HPDE6-E6E7 (cell line): ENCODE results near the gene RETSAT.
"Not testable (repeated sequence)": the region's sequence is repeated elsewhere in the genome, so short reads cannot be mapped to it uniquely, and the experiment has no call there.

Source experiments
- DNase-seq: peaks from one replicate; pipeline ENCODE4 v3.0.0; 2011; ENCODE audit warnings: missing footprints; ENCODE audit errors: extremely low spot score

The RETSAT gene

DNA sequence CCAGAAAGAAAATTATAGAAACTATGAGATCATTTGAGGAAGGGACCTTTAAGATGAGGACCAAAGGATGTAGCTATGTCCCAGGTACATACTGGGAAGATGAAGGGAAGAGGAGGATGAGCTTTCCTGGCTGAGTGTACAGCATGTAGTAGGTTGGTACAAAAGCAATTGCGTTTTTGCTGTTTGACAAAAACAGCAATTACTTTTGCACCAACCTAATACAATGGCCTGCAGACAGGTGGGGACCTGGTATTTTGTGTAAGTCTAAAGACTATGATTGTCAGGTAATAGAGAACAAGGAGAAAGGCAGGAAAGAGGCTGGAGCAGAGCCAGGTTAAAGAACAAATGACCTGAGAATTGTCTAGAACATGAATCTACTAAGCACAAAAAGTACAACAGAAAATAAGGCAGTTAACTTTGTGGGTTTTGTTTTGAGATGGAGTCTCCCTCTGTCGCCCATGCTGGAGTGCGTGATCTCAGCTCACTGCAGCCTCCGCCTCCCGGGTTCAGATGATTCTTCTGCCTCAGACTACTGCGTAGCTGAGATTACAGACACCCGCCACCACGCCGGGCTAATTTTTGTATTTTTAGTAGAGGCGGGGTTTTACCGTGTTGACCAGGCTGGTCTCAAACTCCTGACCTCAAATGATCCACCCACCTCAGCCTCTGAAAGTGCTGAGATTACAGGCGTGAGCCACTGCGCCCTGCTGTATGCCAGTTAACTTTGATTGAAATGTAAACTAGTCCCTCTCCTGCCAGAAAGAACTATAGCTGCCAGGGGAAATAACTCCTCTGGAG is 23.3 kb downstream of the RETSAT start:
- no peak for DNase-seq

DNA sequence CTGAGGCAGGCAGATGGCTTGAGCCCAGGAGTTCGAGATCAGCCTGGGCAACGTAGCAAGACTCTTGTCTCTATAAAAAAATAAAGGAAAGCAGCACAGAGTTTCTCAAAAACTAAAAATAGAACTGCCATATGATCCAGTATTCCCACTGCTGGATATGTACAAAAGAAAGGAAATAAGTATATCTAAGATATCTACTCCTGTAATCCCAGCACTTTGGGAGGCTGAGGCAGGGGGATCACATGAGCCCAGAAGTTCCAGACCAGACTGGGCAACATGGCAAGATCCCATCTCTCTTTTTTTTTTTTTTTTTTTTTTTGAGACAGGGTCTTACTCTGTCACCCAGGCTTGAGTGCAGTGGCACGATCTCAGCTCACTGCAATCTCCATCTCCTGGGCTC is 24.6 kb downstream of the RETSAT start:
- DNase-seq = not testable (repeated sequence)

DNA sequence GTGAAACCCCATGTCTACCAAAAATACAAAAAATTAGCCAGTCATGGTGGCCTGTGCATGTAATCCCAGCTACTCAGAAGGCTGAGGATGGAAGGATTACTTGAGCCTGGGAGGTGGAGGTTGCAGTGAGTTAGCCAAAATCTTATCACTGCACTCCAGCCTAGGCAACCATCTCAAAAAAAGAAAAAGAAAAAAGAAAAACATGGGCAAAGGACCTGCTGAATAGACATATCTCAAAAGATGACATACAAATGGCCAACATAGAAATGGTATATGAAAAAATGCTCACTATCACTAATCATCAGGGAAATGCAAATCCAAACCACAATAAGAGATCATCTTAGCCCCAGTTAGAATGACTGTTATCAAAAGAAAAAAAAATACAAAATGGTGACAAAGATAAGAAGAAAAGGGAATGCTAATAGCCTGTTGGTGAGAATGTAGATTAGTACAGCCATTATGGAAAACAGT is 25.1 kb downstream of the RETSAT start:
- DNase-seq = no peak

DNA sequence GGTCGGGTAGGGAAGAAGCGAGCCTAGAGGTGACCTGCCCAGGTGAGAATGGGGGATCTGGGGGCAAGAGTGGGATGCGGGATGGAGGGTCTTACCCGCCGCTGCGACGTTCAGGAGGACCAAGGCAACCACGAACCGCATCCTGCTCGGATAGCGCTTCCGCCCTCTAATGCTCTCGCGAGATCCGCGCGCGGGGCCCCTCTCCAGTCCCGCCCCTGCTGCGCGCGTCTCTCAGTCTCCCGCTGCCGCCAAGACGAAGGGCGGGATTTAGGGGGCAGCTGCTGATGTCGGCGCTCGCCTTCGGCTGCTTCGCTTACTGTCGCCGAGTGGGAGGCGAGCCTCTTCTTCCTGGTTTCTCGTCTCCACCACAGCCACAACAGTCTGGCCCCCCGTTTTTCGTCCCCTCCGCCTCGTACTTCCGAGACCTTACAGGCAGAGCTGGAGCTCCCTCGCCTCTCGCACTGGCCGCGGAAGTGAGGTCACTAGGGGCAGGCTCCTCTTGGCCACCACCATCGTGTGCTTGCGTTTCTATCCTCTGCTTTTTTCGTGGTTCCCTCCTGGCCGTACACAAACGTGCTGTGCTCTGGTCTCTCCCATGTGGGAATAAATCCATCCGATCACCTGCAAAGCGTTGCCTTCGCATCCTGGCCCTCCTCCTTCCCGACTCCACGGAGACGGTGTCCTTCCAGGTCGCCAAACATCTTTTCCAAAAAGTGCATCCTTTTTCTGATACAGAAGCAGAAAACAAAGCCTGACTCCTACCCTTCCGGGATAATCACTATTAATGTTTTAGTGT is 26.3 kb downstream of the RETSAT start, which contains the start of gene TGOLN2:
TGOLN2 (minus strand) TSS at position 168 of the 796 bp plus-strand sequence; CDS start at position 141, 27 bp downstream.
- DNase-seq = peak; percentile 96

DNA sequence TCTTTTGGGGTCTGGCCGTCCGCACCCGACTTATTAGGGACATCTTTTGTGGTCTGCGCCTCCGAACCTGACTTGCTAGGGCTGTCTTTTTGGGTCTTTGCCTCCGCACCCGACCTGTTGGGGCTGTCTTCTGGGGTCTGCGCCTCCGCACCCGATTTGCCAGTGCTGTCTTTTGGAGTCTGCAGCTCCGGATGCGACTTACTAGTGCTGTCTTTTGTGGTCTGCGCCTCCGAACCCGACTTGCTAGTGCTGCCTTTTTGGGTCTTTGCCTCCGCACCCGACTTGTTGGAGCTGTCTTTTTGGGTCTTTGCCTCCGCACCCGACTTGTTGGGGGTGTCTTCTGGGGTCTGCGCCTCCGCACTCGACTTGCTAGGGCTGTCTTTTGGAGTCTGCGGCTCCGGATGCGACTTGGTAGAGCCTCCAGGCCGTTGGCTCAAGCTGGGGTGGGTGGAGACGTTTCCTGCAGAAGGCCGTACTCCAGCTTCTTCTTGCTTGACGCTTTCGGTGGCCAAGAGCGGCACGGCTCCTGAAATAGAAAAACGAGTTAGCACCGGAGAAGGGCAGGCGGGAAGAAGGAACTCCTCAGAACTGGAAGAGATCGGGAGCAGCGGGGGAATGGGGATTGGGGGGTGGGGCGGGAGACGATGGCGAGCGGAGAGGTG is 27.0 kb downstream of the RETSAT start:
- peak; percentile 38 for DNase-seq

DNA sequence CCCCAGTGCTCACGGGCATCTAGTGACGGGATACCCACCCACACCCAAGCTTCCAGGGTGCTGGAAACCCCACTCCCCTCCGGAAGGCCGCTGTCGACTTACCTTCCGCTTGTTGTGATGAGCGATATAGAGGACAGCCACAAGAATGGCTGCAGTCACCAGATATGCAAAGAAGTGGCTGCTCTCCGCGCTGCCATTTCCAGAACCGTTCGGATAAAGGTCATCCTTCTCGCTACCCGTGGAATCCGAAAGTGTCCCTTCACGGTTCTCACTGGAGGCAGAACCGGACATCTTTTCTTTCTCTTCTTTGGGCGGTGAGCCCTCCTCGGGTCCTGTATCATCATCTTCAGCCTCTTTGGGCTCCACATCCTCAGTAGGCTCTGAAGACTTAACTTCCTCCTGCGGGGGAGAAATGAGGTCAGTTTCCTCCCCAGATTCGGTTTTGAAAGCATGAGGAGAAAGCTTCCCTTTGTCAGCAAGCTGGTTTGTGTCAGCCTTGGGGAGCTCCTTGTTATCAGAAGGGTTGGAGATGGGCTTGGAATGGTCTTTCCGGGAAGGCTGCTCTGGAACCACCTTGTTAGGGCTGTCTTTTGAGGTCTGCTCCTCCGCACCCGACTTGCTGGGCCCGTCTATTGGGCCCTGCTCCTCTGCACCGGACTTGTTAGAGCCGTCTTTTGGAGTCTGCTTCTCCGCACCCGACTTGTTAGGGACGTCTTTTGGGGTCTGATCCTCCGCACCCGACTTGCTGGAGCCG is 27.7 kb downstream of the RETSAT start:
- DNase-seq = no peak

DNA sequence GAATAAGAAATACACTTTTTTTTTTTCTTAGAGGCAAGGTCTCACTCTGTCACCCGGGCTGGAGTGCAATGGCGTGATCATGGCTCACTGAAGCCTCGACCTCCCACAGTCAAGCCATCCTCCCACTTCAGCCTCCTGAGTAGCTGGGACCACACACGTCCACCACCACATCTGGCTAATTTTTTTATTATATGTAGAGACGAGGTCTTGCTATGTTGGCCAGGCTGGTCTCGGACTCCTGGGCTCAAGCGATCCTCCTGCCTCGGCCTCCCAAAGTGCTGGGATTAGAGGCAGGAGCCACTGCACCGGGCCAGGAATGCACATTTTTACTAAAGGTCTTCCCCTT is 28.9 kb downstream of the RETSAT start:
- no peak for DNase-seq

DNA sequence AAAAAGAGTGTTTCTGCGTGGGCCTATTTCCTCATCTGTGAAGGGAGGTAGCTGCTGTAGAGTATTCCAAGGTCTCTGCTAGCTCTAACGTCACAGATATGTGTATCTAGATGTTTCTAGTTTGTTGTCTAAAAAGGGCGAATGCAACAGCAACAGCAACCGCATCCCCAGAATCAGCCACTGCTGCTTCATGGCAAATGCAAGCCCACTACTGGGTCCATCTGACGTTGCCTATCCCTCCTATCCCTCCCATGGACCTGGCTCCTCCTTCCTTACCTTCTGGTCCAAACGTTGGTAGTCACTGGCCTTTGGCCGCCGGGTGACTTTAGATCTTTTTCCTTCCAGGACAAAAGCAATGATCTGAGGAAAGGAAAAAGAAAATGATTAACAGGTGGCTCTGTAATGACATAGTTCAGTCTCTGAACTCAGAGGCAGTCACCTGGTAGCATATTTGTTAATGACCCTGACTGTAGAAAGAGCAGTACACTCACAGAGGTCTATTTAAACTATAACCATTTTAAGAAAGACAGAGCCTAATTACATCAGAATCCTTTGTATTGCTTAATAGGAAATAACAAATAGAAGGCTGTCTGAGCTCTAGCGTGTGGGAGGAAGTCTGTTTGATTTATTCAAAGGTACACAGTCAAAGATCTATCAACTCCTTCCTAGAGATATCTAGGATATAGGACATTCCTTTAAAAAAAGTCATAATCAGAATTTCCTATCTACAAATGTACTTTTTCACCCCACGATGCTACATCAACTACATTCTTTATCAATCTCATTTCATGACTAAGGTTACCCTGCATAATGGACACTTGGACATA is 29.5 kb downstream of the RETSAT start:
- no peak for DNase-seq

DNA sequence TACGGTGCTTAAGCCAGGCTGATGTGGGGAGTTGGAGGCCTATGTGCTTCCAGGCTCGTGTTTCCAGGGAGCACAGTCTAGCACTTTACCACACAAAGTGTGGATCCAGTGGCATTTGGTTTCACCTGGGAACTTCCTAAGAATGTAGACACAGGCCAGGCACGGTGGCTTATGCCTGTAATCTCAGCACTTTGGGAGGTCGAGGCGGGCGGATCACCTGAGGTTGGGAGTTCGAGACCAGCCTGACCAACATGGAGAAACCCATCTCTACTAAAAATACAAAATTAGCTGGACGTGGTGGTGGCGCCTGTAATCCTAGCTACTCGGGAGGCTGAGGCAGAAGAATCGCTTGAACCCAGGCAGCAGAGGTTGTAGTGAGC is 30.4 kb downstream of the RETSAT start:
- DNase-seq = not testable (repeated sequence)

DNA sequence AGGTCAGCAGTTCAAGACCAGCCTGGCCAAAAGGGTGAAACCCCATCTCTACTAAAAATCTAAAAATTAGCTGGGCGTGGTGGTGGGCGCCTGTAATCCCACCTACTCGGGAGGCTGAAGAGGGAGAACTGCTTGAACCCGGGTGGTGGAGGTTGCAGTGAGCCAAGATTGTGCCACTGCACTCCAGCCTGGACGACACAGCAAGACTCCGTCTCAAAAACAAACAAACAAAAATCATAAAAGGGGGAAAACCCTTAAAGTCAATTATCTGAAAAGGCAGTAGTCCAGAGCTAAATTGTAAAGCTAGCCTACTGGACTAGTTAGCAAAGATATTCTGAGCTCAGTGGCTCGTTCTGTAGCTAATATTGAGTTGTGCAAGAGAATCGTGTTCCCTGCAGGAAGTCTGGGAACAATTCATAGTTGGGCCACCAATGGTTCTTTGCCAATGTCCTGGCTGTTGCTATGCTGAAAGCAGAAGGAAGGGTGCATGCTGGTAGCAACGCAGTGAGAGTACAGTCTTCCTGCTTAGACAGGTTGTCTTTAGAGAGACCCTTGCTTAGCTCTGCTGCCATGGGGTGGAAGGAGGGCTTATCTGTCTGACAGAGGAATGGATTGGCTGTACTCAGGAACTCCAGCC is 30.9 kb downstream of the RETSAT start:
- no peak for DNase-seq

DNA sequence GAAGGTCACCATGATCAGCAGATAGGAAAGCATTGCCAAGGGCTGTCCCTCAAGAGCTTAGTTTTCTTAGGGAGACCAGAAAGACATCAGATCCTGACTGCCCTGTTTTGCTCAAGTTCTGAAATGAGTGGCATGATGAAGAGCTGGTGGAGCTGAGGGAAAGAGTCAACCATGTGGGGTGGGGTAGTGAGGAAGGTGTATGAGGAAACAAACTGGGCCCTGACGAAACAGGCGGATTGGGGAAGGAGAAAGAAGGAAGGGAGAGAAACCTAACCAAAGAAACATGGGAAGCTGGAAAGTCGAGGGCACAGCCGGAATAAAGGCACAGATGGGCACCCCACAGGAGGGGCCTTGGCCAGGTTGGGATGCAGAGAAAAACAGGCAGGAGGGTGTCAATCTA is 34.5 kb downstream of the RETSAT start:
- no peak for DNase-seq

DNA sequence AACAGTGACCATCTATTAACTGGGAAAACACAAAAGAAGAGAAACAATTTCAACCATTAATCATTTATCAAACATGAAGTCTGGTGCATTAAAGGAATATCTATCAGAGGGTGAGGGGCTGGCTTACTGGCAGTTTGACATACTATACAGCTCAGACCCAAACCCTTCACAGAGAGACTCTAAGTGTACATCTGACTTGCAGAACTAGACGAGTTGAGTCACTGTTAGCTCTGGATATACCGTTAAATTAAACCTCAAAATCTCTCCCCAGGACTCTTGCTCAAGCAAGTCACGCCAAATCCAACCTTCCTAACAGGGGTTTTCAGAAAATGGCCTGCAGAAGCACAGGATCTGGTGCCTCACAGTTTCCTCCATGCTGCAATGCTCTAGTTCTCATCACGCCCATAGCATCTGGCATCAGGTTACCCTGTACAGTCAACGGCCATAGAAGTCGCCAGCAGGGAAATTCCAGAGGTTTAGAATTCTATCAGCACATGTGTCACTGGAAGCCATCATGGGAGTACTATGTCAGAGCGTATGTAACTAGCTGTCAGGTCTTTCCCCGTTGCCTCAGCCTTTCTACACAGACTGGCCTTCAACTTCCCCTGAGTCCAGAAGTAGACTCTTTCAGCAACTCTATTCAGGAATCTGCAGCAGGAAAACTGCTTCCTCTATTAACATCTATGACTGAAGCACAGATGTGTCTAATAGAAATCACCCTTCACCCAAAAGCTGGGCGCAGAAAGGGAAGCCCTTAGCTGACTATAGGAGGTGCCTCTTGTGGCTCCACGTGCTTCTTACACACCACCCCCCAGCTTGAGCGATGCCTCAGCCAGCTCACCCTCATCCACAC is 35.9 kb downstream of the RETSAT start:
- no peak for DNase-seq

DNA sequence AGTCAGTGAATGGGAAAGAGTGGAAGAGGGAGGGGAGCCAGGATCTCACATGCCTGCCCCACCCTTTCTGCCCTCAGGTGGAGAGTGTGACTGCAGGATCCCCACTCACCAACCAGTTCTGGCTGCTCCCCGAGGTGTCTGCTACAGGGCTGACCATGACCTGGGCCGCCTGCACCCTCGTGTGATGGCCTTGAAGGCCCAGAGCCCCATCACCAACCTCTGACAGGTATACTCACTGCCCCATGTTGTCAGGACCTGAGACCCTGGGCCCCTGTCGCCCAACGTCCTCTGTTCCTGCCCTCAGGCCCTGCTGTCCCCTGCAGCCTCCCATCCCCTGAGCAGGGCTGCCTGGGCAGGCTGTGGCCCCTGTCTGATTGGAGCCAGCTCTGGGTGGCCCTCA is 38.4 kb downstream of the RETSAT start:
- DNase-seq = not testable (repeated sequence)

DNA sequence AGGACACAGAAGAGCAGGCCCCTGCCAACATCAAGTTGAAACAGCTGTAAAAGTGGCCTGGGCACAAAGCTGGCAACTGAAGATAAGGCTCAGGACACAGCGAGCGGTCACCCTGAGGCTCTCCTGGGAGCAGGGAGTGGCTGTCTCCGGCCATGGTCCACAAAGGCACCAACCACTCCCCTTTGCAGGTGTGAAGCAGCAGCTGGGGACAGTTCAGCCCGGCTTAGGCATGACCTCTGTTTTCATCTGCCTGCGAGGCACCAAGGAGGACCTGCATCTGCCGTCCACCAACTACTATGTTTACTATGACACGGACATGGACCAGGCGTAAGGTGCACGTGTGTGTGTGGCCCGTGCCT is 39.5 kb downstream of the RETSAT start:
- no peak for DNase-seq

DNA sequence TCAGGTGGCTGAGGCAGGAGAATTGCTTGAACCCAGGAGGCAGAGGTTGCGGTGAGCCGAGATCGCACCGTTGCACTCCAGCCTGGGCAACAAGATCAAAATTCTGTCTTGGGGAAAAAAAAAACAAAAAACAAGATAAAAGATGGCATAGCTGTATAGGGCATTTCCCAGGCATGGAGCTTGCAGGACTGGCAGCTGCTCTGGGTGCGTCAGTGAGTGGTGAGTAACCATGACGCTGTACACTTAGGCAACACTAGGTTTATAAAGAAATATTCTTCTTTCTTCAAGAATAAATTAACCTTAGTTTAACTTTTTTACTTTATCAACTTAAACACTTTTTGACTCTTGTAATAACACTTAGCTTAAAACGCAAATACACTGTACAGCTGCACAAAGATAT is 41.9 kb downstream of the RETSAT start:
- peak; percentile 58 for DNase-seq

DNA sequence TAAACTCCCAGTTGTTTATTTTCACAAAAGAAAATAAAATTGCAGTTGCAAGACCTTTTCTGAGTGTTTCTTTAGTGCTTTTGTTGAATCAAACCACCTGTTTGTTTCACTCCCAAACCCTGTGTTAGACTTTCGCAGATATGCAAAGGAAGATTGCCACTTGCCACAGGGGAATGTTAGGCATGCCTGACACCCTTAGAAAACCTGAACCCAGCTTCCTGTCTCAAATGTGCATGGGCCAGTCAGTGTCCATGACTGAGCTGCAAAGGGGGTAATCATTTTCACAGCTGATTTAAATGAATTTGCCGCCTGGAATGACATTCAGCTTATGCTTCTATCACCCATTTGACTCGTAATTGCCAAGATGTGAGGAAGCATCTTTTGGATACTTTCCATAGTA is 44.0 kb downstream of the RETSAT start:
- DNase-seq = no peak

DNA sequence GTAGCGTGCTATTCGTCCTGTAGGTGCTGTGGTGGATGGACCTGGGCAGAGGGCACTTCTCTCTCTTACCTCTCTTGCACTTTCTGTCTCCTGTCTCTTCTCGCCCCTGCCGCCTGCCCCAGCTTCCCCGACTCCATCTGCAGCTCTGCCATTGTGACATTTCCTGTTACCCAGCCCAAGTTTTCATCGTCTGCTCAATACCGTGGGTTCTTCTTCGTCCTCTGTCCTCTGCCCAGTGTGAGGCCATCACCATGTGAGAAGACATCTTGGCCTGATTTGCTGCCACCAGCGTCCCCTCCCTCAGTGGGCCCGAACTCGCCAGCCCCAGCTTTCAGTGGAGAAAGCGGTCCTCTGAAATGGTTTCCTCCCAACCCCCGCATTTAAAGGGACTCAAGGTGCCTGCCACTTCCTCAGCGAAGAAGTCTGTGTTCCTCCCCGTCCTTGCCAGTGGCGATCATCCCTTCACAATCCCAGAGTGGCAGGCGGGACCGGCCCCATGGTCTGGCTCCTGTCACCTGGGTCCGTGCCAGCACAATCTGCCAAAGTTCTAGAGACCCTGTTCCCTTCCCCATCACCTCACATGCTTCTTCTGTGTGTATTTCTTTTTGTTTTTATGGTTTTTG is 44.5 kb downstream of the RETSAT start:
- no peak for DNase-seq

DNA sequence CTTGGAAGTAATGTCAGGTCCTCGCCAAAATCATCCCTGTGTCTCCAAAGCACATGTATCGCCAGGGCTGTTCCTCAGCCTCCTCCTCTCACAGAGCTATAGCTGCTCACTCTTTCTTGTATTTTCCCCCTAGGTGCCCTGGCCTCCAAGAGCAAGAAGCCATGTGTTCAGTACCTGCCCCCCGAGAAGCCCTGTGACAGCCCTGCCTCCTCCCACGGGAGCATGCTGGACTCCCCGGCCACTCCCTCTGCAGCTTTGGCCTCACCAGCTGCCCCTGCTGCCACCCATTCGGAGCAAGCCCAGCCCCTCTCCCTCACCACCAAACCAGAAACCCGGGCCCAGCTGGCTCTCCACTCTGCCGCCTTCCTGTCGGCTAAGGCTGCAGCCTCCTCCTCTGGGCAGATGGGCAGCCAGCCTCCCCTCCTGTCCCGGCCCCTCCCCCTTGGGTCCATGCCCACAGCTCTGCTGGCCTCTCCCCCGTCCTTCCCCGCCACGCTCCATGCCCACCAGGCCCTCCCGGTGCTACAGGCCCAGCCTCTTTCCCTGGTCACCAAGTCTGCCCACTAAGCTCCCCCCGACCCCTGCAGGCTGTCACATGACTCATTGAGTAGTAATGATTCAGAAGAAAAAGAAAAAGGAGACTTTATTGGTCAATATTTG is 45.3 kb downstream of the RETSAT start:
- no peak for DNase-seq

DNA sequence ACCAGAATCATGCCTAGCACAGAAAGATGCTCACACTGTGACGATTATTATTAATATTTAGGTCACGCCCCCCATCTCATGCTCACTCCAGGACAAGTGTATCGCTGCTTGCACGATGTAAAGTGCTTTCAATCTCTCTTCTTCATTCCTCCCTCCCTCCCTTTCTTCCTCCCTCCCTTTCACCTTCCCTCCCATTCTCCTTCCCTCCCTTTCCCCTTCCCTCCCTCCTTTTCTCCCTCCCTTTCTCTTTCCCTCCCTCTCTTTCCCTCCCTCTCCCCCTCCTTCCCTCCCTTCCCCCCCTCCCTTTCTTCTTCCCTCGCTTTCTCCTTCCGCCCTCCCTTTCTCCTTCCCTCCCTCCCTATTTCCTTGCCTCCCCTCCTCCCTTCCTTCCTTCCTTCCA is 46.1 kb downstream of the RETSAT start:
- no peak for DNase-seq
